Measurements from ENCODE around the gene WSCD2.

WSCD2 gene

GRCh38 chr12:108162207-108162606 lies 33.1 kb downstream of the WSCD2 start:
- Histone ChIP-seq H3K27ac (no peak overlapping the region), H3K27me3 (peaks cover 10% of the 10 kb centered on the region), H3K4me1 (ENCODE audit: control insufficient read depth in 1 of 2, insufficient read depth in 1 of 2, low read depth in 1 of 2, low read length in 1 of 2) (no peaks in the 10 kb centered on the region), H3K36me3 (no peaks in the 10 kb centered on the region), H3K4me3 (ENCODE audit: low read depth in 1 of 2, low read length in 1 of 2) (no peak overlapping the region), H3K9me3 (no peaks in the 10 kb centered on the region)
- TF ChIP-seq CTCF (IDR thresholded peaks at IDR 0.05) = no peak

DNA sequence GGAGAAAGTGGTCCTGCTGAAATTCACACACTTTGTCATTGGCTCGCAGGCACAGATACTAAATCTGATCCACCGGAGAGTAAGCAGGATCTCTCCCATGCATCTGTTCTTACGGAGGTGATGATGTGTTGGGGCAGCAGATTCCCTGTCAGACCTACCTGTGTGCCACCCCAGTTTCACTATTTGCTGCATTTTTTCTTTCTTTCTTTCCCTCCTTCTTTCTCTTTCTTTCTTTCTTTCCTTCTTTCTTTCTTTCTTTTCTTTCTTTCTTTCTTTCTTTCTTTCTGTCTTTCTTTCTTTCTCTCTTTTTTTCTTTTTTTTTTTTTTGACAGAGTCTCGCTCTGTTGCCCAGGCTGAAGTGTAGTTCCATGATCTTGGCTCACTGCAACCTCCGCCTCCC lies 37.4 kb downstream of the WSCD2 start:
- Histone ChIP-seq H3K4me1 (ENCODE audit: control insufficient read depth in 1 of 2, insufficient read depth in 1 of 2, low read depth in 1 of 2, low read length in 1 of 2) (no peaks in the 10 kb centered on the region), H3K27me3 (peaks cover 34% of the 10 kb centered on the region), H3K4me3 (ENCODE audit: low read depth in 1 of 2, low read length in 1 of 2) (no peak overlapping the region), H3K9me3 (no peaks in the 10 kb centered on the region), H3K36me3 (no peaks in the 10 kb centered on the region), H3K27ac (no peak overlapping the region)
- TF ChIP-seq CTCF (IDR thresholded peaks at IDR 0.05) = no peak

GRCh38 chr12:108167974-108168373 lies 38.9 kb downstream of the WSCD2 start:
- H3K36me3 ChIP-seq = no peaks in the 10 kb centered on the region
- H3K9me3 ChIP-seq = no peaks in the 10 kb centered on the region
- peaks cover 35% of the 10 kb centered on the region for H3K27me3 ChIP-seq
- H3K4me1 ChIP-seq (ENCODE audit: control insufficient read depth in 1 of 2, insufficient read depth in 1 of 2, low read depth in 1 of 2, low read length in 1 of 2) = no peaks in the 10 kb centered on the region
- no peak overlapping the region for H3K4me3 ChIP-seq (ENCODE audit: low read depth in 1 of 2, low read length in 1 of 2)
- no peak for TF ChIP-seq CTCF (IDR thresholded peaks at IDR 0.05)
- no peak overlapping the region for H3K27ac ChIP-seq

DNA sequence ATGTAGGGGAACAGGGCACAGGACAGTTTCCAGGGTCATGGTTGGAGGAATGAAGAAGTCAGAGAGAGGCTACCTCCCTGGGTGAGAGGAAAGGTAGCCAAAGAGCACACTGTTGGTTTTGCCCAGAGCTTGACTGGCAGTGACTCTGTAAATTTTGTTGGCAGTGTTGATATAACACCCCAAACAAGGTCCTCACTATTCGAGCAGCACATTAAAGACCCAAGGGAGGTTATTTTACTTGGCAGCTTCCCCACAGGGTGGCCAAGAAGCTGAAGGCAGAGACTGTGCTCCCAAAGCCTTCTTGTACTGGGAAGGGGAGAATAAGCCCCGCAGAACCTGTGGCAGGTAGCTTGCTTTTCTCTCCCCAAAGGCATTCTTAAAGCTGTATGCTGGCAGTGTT lies 40.6 kb downstream of the WSCD2 start:
- Histone ChIP-seq H3K4me1 (ENCODE audit: control insufficient read depth in 1 of 2, insufficient read depth in 1 of 2, low read depth in 1 of 2, low read length in 1 of 2) (no peaks in the 10 kb centered on the region), H3K9me3 (no peaks in the 10 kb centered on the region), H3K36me3 (no peaks in the 10 kb centered on the region), H3K4me3 (ENCODE audit: low read depth in 1 of 2, low read length in 1 of 2) (no peak overlapping the region), H3K27ac (no peak overlapping the region), H3K27me3 (peaks cover 35% of the 10 kb centered on the region)
- TF ChIP-seq CTCF (IDR thresholded peaks at IDR 0.05) = no peak

- Histone ChIP-seq H3K27me3 (peaks cover 32% of the 10 kb centered on the region), H3K36me3 (no peaks in the 10 kb centered on the region), H3K27ac (no peak overlapping the region), H3K4me1 (ENCODE audit: control insufficient read depth in 1 of 2, insufficient read depth in 1 of 2, low read depth in 1 of 2, low read length in 1 of 2) (no peaks in the 10 kb centered on the region), H3K4me3 (ENCODE audit: low read depth in 1 of 2, low read length in 1 of 2) (no peak overlapping the region), H3K9me3 (no peaks in the 10 kb centered on the region)
- no peak for TF ChIP-seq CTCF (IDR thresholded peaks at IDR 0.05)
These were observed 41.1 kb downstream of the WSCD2 start for GRCh38 chr12:108170164-108170563.

DNA sequence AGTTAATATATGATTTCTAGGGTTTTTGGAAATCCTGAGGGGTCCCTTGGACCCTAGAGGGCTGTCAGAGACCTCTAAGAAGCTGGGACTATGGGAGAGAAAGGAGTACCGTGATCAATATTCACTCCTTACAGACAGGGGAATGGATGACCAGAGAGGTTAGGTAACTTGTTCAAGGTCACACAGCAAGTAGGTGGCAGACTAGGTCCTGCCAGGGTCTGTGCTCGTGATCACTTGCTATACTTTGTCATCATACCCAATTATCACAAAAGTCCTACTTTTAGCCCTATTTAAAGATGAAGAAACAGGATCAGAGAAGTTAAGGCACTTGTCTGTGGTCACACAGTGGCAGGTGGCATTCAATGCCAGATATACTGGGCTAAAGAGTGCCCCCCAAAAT lies 42.9 kb downstream of the WSCD2 start:
- Histone ChIP-seq H3K27ac (no peak overlapping the region), H3K36me3 (no peaks in the 10 kb centered on the region), H3K4me1 (ENCODE audit: control insufficient read depth in 1 of 2, insufficient read depth in 1 of 2, low read depth in 1 of 2, low read length in 1 of 2) (no peaks in the 10 kb centered on the region), H3K27me3 (peaks cover 25% of the 10 kb centered on the region), H3K4me3 (ENCODE audit: low read depth in 1 of 2, low read length in 1 of 2) (no peak overlapping the region), H3K9me3 (no peaks in the 10 kb centered on the region)
- TF ChIP-seq CTCF (IDR thresholded peaks at IDR 0.05) = no peak
